SK-MEL-5 (cell line): ENCODE results near the gene CACNA1B. TPM values are rescaled to one million over a fixed set of nuclear protein-coding genes. Genes with fewer than 3 reads are reported as not detected.

Source experiments
- DNase-seq: peaks from one replicate; pipeline ENCODE4 v3.0.0-alpha.2; 2016; ENCODE audit warnings: low read depth, low spot score
- in situ Hi-C: cut with HindIII; loops from 2 replicates; pipeline ENCODE4 v1.10.0; 2016; ENCODE audit warnings: low sequenced_read_pairs, high pct_unique_total_duplicates, low pct_unique_long_range_greater_than_20kb
- total RNA-seq: library from RNA; depleted of rRNA; stranded (reverse); fragments of >200 nt; shearing (Covaris generic); gene quantifications from 2 replicates; pipeline ENCODE4 v1.2.3, GENCODE V29; 2014

Gene CACNA1B
- total RNA-seq, 1 experiment from 2014 or later, result 0.11 TPM

DNA sequence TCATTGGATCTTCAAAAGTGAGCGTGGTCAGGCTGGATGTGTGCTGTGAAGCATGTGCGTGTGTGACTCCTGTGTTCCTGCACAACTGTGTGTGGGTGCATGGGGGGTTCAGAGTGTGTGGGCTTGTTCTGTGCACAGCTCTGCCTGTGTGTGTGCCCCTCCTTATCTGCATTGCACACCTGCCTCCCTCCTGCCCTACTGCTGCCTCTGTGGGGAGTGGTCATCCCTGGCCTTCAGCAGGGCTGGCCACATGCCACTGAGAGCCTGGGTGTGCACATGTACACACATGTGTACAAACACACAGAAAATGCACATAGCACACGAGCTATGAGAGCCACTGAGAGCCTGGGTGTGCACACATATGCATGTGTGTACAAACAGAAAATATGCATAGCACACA is 92.1 kb downstream of the CACNA1B start:
- in situ Hi-C loops, result no loop called here
- DNase-seq, result no peak

DNA sequence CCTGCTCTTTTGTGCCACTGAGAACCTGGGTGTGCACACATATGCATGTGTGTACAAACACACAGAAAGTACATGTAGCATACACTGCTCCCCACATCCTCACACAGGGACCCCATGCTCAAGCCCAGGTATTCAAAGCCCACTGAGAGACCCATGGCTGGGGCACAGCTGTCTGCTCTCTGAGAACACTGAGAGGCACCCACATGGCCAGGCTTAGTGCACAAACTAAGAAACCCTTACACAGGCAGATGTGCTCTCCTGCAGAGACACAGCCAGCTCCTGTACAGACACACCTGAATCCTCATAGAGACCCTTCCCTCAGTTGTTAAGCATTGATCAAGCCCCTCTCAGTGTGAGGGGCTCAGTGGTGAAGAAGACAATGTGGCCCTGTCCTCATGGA is 92.5 kb downstream of the CACNA1B start:
- DNase-seq, result no peak
- in situ Hi-C loops, result no loop called here

DNA sequence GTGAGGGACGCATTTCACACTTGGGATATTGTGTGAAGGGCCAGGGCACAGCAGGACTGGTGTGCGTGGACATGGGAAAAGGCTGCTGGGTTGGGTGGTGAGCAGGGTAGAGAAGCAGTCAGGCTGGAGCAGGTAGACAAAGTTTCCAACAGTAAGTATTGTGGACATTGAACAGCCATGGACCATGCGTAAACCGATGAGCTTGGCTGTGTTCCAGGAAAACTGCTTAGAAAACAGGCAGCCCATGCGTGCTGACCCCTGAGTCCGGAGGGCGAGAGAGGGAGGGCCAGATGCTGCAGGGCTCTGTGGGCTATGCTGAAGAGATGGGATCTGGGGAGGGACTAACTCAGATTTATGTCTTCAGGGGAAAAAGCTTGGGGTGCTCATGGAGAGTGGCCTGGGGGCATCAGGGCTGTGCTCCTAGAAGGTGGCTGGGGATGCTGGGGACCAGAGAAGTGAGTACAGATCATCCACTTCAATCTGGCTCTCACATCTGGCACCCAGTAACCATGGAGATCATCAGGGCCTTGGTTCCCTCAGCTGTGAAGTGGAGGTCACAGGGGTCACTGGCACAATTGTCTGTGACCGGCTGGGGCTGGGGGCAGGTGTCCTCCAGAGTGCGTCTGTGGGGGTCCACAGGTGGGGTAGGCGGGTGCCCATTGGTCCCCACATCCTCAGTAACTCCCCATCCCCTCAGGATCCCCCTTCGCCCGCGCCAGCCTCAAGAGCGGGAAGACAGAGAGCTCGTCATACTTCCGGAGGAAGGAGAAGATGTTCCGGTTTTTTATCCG is 93.3 kb downstream of the CACNA1B start:
- in situ Hi-C loops, result no loop called here
- no peak for DNase-seq

- in situ Hi-C loops, result no loop called here
- DNase-seq, result no peak
These were observed 94.0 kb downstream of the CACNA1B start for GRCh38 chr9:137971477-137972138.

GRCh38 chr9:137972355-137972987 is 94.9 kb downstream of the CACNA1B start:
- in situ Hi-C loops, result no loop called here
- no peak for DNase-seq

DNA sequence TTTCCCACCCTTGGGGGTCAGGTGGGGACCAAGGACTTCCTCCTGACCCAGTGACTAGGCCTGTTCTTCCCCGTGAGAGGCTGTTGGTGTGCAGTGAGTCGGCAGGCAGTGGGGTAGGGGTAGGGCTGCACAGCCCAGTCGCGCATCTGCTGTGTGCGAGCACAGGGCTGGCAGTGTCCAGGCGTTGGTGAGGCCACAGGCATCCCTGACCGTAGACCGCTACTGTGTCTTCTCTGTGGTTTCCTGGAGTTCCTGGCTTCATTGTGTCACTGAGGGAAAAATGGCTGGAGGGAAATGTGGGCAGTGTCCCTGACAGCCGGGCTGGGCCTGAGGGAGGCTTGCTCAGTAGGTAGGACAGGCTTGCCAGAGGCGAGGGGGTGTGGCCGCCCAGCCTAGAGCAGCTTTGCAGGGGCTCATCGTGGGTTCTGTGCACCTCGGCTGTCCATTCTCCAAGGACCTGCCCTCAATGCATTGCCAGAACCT is 95.4 kb downstream of the CACNA1B start:
- DNase-seq, result no peak
- in situ Hi-C loops, result no loop called here

DNA sequence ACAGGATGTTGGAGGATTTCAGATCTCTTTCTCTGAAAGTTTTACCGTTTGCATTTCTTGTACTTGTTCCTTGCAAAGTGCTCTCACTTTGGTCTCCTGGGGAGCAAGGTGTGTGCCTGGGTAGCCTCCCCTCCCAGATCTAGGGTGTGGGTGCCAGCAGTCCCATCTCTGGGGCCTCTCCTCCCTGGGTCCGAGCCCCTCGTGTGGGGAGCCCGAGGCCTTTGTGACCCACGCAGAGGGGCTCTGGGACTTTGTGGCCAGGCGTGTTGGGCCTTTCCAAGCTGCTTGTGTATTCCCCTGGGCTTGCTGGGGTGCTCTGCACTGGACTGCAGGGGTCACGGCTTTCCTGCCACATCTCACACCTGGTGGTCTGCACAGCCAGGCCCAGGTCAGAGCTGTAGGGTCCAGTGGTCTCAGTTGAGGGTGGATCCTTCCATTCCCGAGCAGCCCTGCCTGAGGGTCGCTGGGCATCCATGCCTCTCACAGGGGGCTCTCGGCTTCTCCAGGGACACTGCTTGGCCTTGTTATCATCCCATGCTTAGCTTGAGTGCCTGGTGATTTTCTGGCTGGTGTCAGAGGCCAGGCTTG is 96.3 kb downstream of the CACNA1B start:
- in situ Hi-C loops, result no loop called here
- no peak for DNase-seq

DNA sequence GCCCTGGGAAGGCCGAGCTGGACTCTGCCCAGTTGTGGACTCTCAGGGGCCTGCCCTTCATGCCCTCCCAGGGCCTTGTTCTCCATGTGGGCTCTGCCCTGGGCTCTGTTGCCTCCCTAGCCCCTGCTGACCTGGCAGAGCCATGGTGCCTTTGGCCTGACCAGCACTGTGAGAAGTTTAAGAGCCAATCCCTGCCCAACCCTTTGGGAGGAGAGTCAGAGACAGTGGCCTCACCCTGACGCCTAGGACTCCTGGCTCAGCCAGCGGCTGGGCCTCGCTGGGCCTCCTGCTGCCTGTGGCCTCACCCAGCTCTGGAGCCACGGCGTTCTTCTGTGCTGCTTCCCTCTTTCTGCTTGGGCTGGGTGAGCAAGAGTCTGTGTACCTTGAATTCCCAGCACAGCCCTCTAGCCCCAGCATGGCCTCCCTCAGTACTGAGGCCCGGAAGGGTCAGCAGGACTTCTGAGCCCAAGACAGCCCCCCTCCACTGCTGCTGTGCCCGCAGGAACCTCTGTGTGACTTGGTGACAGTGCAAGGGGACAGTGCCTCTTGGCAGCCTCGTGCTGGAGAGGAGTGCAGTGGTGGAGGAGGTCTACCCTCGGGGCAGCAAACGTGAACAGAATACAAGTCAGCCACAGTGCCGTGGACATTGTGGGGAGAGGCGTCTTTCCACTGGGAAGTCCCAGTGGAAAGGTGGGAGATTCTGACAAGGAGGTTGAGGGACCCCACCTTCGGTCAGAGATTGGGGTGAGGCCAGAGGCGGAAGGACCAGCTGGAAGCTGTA is 97.4 kb downstream of the CACNA1B start:
- no peak for DNase-seq
- in situ Hi-C loops, result no loop called here

GRCh38 chr9:137975527-137975913 is 97.9 kb downstream of the CACNA1B start:
- DNase-seq, result no peak
- in situ Hi-C loops, result no loop called here

- in situ Hi-C loops, result no loop called here
- no peak for DNase-seq
These were observed 98.5 kb downstream of the CACNA1B start for GRCh38 chr9:137975936-137976565.

- in situ Hi-C loops, result no loop called here
- DNase-seq, result no peak
These were observed 100.1 kb downstream of the CACNA1B start for GRCh38 chr9:137977571-137978261.

DNA sequence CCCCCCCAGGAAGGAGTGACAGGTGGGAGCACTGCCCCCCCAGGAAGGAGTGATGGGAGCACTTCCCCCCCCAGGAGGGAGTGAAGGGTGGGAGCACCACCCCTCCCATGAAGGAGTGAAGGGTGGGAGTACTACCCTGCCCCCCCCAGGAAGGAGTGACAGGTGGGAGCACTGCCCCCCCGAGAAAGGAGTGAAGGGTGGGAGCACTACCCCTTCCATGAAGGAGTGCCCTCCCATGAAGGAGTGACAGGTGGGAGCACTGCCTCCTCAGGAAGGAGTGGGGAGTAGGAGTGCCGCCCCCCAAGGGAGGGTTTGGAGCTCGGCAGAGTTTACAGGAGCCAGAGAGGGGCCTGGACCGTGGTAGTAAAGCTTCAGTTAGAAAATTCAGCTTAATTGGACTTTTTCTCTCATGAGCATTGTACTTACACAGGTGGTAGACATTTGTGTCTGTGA is 100.7 kb downstream of the CACNA1B start:
- in situ Hi-C loops, result no loop called here
- DNase-seq, result no peak

DNA sequence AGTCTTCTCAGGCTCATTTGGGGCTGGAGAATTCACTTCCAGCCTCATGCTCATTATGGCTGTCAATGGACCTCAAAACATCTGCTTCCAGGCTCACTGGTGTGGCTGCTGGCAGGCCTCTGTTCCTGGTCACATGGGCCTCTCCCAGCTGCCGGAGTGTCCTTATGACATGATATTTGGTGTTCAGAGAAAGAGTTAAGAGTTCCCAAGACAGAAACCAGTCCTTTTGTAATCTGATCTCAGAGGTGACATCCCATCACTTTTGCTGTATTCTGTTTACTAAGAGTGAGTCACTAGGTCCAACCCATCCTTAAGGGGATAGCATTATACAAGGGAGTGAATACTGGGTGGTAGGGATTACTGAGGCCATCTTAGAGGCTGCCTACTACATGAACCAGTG is 104.6 kb downstream of the CACNA1B start:
- no peak for DNase-seq
- in situ Hi-C loops, result no loop called here

- in situ Hi-C loops, result no loop called here
- no peak for DNase-seq
These were observed 106.4 kb downstream of the CACNA1B start for GRCh38 chr9:137984005-137984404.

DNA sequence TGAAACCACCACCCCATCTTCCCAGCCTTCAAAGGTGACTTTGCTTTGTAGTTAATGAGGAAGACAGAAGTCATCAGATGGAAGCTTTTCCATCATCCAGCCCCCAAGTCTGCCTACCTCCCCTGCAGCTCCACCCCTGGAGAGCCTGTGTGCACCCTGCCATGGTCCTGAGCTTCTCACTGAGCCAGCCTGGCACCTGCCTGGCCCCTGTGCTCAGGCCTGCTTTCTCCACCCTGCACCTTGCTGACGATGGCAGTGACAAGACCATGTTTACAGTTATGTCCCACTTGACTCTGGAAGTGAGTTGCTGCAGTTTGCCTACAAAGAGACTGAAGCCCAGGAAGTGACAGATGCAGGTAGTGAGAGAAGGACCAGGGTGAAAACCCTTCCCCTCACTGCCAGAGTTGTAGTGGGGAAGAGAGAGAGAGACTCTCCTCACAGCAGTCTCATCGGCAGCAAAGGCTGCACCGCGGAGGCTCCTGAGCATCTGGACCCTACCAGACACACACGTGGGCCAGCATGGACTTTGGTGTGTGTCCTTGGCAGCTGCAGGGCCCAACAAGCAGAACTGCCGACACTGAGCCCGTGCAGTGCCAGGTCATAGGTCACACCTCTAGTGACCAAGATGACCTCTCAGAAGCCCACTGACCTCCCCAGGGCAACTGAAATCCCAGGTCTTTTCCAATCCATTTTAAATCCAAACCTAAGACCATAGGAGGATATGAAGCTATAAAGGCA is 107.1 kb downstream of the CACNA1B start:
- DNase-seq, result no peak
- in situ Hi-C loops, result no loop called here

DNA sequence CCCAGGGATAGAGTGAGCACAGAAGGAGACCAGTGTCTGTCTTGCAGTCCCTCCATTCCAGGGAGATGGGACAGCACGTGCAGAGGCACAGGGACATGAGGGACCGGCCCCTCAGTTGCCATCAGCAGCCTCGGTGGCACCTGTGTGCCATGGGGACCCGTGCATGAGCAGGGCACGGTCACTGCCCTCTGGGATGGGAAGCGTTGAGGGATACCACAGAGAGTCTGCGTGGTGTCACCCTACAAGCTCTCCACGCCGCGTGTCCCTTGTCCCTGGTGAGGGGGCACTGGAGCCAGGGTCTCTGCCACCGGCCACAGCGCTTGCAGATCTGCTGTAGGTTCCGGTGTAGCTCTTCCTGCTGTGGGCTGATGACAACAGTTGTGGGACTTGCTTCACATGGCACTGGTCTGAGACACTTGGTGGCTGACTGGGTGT is 108.1 kb downstream of the CACNA1B start:
- no peak for DNase-seq
- in situ Hi-C loops, result no loop called here
